GM20000 (cell line): ENCODE results near the gene COL1A1.

Experiments
- DNase-seq: peaks from one replicate; pipeline ENCODE4 v3.0.0; 2012; ENCODE audit warnings: low spot score
- CTCF ChIP-seq: IDR thresholded peaks from 2 replicates; pipeline ENCODE4 v1.5.1; 2012; ENCODE audit warnings: mild to moderate bottlenecking, control low read depth; ENCODE audit errors: extremely low read depth, missing control alignments

Gene COL1A1

DNA sequence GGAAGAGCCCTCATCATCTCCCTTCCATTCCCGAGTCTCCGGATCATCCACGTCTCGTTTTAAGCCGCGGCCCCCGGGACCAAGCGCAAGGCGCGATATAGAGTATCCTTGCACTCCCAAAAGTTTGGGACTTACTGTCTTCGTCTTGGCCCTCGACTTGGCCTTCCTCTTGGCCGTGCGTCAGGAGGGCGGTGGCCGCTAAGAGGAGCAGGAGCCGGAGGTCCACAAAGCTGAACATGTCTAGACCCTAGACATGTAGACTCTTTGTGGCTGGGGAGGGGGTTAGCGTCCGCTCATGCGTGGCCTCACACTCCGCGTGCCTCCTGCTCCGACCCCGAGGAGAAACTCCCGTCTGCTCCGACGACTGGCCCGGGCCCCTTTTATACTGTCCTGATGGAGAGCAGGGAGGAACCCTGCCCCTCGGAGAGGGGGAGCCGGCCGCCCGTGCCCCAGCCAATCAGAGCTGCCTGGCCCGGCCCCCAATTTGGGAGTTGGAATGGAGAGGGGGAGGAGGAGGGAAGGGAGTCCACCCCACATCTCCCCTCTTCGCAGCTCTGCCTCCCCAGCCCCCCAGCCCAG lies at the start of gene COL1A1:
TSS of gene COL1A1 (minus strand) at position 356 of the 579 bp plus-strand sequence. CDS start at position 238, 118 bp downstream.
- no peak for DNase-seq
- no peak for TF ChIP-seq CTCF

GRCh38 chr17:50248255-50248654 lies 46.8 kb upstream of the COL1A1 start:
- no peak for DNase-seq
- no peak for TF ChIP-seq CTCF

- TF ChIP-seq CTCF, result no peak
Measured at GRCh38 chr17:50244771-50245170, 43.3 kb upstream of the COL1A1 start.

DNA sequence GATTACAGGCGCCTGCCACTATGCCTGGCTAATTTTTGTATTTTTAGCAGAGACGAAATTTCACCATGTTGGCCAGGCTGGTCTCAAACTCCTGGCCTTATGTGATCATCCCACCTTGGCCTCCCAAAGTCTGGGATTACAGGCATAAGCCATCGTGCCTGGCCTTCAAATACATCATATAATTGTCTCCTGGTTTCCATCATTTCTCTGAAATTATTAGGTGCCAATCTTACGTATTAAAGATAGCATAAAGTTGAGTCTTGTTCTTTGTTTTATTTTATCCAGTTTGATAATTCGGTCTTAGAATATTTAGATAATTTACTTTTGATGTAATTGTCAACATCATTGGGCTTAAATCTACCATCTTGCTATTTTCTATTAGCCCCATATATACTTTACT lies 40.0 kb upstream of the COL1A1 start:
- DNase-seq, result no peak
- TF ChIP-seq CTCF, result no peak

More at GRCh38 chr17:50244771-50245170, 43.3 kb upstream of the COL1A1 start:
- no peak for DNase-seq

DNA sequence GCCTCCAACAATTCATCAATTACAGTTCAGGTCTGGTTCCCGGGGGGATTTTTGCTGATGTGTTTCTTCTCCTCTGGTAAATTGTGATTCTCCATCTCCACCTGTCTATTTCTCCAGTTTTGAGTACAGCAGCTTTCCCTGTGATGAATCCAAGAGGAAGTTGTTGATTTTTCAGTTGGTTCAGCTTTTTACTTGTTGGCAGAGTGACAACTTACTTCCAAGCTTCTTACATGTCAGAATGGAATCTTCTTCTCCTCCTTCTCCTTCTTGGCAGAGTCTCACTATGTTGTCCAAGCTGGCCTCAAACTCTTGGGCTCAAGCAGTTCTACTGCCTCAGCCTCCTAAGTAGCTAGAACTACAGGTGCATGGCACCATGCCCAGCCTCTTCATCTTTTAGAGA lies 39.4 kb upstream of the COL1A1 start:
- TF ChIP-seq CTCF, result no peak
- no peak for DNase-seq

DNA sequence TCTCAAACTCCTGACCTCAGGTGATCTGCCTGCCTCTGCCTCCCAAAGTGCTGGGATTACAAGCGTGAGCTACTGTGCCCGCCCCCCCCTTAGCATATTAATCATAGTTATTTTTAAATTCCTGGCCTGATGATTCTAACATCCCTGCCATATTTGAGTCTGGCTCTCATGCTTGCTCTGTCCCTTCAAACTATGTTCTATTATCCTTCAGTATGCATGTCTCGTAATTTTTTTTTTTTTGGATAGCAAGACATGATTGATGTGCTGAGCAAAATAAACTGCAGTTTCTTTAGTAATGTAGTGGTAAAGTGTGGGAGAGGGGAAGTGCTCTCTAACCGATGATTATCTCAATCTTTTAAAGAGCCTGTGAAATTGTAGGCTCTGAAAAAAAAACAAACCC lies 38.5 kb upstream of the COL1A1 start:
- DNase-seq, result no peak
- TF ChIP-seq CTCF, result no peak

- no peak for TF ChIP-seq CTCF
- DNase-seq, result no peak
Measured at GRCh38 chr17:50238601-50239280, 37.3 kb upstream of the COL1A1 start.
